NCI-H460 (cell line): ENCODE data around the gene CAND2. TPM values are rescaled to one million over a fixed set of nuclear protein-coding genes. Genes with fewer than 3 reads are reported as not detected.

ENCODE experiments used
- DNase-seq: peaks from one replicate; pipeline ENCODE4 v3.0.0-alpha.2; 2016; ENCODE audit warnings: low read depth; ENCODE audit errors: extremely low read depth
- polyA plus RNA-seq: library from polyadenylated mRNA; depleted of rRNA; stranded (reverse); fragments of >200 nt; gene quantifications from 2 replicates; pipeline ENCODE4 v1.2.3, GENCODE V29; 2014; cell fraction: nucleus; rRNA removed
- total RNA-seq: library from RNA; depleted of rRNA; stranded (reverse); fragments of >200 nt; shearing (Covaris generic); gene quantifications from 2 replicates; pipeline ENCODE4 v1.2.3, GENCODE V29; 2014; rRNA removed

The CAND2 gene
- total RNA-seq = 0.12 and 0.57 TPM in 2 replicates
- polyA plus RNA-seq = 0.64 and 2.1 TPM in 2 replicates

DNA sequence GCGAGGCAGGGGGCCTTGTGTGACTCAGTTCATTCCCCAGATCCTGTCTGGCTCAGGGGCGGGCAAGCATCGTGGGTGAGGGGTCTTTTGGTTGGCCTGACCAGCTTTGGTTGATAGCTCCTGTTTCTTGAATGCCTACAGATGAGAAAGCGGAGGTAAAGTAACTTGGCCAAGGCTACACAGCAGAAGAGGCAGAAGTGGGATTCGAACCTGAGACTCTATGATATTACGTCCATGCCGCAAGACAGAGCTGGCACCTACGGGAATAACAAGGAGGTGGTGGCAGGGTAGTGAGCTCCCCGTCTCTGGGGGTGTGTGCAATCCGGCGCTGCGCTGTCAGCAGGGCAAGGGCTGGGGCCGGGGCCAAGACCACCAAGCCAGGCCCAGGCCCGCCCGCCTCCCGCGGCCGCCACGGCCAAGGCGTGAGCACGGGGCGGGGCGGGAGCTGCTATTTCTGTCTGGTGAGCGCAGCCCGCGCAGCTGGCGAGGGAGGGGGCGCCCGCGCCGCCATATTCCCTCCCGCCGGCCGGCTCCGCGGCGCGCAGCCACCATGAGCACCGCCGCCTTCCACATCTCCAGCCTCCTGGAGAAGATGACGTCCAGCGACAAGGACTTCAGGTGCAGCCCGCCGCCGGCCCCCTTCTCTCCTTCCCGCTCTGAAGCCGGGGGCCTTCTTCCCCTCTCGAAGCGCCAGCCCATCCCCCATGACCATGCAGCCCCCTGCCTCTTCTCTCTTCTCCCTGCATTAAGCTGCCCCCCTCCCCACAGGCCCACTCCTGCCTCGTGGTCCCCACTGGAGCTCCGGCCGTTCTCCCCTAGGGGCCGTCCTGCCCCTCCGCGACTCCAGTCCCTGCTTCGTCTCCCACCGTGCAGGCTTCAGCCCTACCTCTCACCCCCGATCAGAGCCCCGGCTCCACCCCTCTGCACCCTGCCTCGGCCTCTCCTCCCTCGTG is at the start of gene CAND2:
Gene CAND2, plus strand, starts transcription at position 510 of the 953 bp plus-strand sequence. Its CDS starts 41 bp downstream, at position 551.
- DNase-seq = no peak

DNA sequence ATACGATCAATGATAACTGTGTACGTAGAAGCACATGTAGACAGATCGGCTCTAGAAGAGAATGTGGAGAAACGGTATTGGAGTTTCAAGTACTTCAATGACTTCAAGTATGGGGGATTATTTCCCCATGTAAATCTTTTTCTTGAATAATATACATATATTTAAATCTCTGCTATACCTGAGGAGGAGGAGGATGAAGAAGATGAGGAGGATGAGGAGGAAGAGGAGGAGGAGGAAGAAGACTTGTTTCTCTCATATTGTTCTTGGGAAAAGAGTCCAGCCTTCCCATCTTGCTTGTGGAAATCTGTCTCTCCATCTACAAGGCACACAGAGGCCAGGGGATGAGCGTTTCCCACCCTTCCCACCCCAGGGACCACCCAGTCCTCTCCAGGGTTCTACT is 48.0 kb upstream of the CAND2 start:
- no peak for DNase-seq

DNA sequence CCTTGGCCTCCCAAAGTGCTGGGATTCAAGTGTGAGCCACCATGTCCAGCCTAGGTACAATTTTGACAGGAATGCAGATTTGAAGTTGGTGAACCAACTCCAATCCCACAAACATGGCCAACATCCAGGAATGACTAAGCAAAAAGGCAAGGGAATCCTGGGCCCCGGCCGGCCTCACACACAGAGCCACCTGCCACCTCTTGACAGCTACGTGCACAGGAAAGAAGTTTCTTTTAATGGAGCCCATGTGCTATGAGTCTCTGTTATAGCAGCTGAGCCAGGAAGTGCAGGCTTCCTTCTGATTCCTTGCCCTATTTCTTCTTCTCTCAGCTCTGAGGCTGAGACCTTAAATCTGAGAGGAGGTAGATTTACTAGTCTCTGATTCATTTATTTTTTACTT is 46.3 kb upstream of the CAND2 start:
- DNase-seq = peak; percentile 55

DNA sequence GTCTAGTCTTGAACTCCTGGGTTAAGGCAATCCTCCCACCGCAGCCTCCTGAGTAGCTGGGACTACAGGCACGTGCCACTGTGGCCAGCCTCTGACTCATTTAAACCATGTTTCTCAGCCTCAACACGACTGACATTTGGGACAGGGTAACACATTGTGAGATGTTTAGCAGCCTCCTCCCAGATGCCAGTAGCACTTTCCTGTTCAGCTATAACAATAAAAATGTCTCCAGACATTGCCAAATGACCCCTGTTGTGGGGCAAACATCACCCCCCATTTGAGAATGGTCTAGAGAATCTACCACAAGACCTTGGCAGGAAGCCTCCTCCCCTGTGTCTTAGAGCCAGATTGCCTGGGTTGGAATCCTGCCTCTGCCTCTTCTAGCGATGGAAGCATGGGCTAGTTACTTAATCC is 45.8 kb upstream of the CAND2 start:
- no peak for DNase-seq

DNA sequence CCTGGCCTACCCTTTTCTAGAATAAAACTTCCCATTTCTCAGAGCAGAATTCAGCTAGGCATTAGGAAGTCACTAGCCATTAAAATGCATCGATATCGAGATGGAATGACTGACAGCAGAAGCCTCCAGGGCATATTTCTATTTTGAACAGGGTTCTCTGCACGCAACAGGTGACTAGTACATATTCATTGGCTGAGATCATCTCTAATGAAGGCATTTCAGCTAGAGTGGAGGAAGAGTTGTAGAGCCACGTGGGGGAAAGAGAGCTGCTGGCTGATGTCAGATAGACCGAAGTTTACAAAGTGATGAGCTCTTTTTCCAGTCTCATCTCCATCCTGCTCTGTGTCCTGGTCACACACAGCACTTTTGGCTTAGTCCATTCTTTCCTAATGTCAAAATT is 44.9 kb upstream of the CAND2 start:
- no peak for DNase-seq

DNA sequence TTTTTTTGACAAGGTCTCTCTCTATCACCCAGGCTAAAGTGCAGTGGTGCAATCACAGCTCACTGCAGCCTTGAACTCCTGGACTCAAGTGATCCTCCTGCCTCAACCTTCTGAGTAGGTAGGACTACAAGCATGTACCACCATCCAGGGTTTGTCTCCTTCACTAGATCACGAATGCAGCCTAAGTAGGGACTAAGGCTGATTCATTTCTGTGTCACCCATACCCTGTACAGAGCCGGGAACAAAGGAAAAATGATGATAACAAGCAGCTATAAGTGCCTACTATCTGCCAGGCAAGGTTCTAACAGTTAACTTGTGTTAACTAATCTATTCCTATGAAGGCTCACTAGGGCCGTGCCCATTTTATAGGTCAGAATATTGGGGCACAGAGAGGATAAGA is 44.4 kb upstream of the CAND2 start:
- DNase-seq = no peak

DNA sequence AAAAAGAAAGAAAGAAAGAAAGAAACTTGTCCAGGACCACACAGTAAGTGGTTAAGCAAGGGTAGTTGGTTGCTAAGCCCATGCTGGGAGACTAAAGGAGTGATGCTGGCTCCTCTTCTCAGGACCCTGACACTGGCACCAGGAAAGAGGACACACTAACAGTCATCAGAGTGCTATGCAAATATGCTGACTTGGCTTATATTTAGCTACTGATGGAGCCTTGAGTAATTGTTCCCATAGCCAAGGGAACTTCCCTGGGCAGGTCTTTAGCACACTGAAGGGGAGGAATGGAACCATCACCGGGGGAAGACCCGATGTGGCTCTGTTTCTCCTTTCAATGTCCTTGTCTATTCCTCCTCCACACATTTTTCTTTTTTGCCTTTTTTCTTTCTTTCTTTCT is 43.7 kb upstream of the CAND2 start:
- DNase-seq = no peak

DNA sequence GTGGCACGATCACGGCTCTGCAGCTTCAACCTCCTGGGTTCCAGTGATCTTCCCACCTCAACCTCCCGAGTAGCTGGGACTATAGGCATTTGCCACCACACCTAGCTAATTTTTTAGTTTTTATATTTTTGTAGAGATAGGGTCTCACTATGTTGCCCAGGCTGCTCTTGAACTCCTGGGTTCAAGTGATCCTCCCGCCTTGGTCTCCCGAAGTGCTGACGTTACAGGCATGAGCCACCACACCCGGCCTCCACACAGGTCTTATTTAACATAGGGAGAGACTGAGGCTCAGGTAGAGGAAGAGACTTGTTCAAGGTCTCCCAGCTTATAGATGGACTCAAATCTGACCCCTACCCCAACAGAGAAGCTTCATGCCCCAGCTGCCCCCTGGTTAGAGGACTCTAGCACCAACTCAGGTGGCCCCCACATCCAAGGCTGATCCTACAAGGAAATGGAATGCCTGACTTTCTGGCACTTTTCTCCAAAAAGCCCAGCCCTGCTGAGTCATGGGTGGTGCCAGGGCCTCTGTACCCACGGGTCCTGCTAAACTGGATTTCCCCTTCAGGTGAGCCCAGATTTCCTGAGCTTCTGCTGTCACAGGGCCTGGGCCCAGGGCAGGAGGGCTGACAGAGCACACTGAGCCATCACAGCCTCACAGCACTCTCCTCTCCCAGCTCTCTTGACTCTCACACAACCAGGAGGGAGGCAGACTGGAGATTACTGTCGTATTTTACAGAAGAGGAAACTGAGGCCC is 43.0 kb upstream of the CAND2 start:
- DNase-seq = no peak

DNA sequence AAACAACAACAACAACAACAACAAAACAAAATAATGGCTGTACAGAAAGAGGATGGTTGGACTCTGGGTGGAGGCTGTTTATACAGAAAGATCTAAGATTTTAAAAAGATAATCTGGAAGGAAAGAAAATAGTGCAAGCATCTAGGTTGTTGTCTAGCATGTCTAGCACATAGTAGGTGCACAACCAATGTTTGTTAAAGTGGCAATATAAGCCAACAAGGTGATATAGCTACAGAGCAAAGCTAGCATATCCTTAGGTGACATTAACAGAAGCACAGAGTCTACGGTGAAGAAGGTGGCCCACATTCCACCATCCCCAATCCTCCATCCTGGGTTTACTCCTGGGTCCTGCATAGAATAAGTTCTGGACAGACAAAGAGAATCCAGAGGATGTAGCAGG is 42.2 kb upstream of the CAND2 start:
- DNase-seq = no peak

DNA sequence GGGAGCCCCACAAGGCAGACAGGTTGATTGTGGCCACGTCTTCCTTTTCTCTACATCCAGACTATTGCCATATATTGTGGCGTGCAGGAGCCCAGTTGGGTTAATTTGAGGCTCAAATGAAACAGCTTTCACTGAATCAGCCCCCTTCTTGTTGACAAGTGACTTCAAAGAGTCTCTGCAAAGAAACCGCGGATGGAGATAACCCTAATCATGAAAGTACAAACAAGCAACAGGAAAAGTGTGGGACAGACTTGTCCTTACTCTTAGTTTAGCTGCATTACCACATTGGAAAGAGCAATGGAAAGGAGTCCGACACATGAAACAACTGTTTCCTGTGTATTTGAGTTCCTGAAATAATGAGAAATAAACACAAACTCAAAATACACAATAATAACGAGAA is 40.7 kb upstream of the CAND2 start:
- no peak for DNase-seq

DNA sequence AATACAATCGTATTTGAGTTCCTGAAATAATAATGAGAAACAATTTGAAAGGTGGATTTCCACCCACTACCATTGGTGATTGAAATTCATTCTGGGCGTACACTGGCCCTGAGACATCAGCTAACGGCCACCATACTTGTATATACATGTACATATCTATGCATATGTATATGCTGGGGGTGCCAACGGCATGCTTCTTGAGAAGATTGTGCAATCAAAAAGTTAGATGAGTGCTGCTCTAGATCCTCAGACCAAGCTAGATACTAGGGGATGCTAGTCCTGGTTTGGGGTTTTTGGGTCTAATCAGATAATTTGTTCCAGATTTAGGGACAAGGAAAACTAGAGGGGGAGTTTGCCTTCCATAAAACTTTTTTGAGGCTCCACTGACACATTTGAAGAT is 40.3 kb upstream of the CAND2 start:
- no peak for DNase-seq

DNA sequence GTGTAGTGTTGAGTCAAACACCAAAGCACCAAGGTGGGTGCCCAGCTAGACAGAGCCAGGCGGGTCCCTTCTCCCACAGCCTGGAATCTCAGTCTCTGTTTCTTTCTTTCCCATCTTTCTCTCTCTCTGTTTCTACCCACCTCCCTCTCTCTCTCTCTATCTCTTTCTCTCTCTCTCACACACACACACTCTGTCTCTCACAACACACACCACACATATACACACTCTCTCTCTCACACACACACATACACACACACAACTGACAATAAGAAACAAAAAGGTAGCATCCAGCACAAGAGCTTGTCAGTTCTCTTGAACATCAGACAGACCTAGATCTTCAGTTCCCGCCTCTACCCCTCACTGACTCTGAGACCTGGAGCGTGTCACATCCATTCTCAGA is 39.8 kb upstream of the CAND2 start:
- DNase-seq = no peak

DNA sequence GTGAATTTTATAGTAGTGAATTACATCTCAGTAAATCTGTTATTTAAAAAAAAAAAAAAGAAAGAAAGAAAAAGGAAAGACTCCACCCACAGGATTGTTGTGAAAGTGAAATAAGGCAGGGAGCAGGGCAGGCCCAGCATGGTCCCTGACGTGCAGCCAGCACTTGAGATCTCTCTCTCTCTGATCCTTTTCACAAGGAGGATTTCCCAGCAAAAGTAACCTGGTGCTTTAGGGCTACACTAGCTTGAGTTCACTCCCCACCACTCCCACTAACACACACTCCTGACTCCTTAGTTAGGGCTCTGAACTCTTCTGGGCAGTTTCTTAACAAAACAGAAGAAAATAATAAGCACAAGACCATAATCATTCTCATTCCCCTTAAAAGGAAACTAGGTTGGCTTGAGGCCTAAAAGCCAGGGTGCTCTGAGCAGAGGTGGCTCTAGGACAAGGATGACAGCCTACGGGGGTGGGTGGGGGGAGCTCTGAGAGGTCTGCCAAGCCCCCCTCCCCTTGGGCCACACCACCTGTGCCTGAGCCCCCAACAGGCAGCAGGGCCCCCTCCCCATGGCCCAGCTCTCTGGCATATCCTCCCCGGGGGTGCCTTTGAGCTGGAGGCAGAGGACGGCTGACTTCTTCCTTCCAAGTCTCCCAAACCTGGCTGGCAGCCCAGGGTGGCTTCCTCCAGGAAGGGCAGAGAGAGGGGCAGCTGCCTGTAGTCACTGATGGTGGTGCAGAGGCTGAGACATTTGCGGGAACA is 38.3 kb upstream of the CAND2 start:
- no peak for DNase-seq

DNA sequence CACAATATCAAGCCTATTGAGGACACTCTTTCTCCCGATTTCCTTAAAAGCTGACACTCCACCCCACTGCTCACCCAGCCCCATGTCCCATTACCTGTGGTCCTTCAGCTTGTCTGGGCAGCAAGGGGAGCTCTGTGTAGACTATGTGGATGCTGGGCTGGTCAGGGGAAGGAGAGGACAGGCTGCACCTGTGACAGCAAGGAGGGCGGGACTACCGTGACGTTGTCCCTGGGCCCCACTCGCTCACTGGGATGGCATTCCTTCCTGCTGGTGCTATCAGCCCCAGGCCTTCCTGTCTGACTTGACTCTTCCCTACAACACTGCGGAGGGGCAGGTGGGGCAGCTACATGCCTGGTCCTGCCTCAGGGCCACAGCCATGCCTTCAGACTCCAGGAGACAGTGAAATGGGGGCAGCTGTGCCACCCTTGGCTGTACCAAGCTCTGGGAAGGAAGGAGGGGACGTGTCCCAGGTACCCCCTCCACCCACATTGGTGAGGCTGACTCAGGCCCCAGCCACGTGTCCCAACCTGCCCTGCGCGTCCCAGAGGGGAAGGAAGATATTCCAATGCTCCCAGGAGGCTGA is 37.3 kb upstream of the CAND2 start, which contains the start of gene TMEM40:
Gene TMEM40, minus strand, starts transcription at position 163 of the 583 bp plus-strand sequence. CDS start 9,427 bp downstream, outside the sequence.
- DNase-seq = no peak

DNA sequence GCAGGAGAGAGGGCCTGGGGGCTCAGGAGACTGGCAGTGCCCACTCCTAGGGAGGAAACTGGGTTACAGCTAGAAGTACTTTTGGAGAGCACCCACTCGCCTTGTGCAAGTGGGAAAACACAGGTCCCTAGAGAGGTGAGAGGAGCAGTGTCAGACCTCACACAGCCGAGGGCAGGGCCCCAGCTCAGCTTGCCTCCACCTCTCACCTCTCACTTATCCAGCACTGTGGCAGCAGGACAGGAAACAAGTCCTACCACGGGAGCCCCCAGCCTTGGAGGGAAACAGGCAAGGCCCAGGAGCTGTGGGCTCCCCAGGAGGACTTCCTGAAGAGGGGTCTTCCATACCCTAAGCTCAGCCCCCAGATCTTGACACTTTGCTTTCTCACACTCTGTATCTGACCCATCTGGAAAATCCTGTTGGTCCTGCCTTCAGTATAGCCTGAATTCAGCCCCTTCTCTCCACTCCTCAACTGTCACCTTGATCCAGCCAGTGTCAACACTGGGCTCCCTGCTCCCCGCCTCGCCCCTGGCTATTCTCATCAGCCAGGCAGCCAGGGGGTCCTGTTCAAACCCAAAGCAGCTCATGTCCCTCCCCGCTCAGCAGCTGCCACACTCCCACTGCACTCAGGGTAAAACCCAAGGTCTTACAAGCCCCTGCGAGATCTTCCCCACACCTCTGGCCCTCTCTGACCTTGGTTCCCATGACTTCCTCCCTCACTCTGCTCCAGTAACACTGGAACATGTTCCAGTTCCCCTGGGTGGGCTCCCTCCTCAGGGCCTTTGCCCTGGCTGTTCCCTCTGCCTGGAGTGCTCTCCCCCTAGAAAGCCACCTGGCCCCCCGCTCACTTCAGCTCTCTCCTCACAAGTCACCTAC is 36.6 kb upstream of the CAND2 start:
- no peak for DNase-seq

DNA sequence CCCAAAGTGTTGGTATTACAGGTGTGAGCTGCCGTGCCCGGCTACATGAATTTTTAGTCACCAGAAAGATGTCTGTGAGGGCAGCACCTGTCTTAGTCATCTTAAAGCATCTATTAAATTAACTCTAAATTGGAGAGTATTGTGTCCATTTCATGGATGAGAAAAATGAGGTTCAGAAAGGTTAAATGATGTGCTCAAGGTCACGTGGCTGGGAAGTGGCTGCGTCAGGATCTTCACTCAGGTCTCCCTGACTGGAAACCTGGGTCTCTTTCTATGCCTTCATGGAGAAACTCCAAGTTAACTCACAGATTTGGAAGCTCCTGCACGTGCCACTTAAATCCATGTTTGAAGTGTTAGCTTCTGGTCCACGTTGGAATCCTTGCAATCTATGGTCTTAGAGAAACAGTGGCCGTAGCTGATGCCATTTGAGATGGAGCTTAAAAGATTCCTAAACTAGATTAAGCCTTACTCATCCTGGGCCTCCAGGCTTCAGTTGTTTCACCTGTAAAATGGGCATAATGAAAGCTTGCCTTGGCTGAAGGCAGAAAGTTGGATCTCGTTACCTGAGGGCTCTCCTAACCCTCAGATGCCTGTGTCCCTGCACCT is 32.2 kb upstream of the CAND2 start:
- DNase-seq = no peak

DNA sequence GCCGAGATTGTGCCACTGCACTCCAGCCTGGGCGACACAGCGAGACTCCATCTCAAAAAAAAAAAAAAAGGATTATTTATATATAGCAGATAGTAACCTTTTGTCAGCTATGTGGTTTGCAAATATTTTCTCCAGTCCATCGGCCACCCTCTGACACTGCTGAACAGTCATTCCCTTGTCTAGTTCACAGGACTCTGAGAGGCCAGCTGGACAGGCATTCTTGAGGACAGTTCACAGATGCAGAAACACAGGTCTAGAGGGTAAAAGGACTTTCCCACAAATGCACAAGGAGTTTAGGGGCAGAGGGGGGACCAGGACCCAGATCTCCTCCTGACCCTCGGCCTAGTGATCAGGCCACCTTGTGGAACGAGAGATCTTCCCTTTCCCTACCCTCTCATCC is 29.9 kb upstream of the CAND2 start:
- no peak for DNase-seq

DNA sequence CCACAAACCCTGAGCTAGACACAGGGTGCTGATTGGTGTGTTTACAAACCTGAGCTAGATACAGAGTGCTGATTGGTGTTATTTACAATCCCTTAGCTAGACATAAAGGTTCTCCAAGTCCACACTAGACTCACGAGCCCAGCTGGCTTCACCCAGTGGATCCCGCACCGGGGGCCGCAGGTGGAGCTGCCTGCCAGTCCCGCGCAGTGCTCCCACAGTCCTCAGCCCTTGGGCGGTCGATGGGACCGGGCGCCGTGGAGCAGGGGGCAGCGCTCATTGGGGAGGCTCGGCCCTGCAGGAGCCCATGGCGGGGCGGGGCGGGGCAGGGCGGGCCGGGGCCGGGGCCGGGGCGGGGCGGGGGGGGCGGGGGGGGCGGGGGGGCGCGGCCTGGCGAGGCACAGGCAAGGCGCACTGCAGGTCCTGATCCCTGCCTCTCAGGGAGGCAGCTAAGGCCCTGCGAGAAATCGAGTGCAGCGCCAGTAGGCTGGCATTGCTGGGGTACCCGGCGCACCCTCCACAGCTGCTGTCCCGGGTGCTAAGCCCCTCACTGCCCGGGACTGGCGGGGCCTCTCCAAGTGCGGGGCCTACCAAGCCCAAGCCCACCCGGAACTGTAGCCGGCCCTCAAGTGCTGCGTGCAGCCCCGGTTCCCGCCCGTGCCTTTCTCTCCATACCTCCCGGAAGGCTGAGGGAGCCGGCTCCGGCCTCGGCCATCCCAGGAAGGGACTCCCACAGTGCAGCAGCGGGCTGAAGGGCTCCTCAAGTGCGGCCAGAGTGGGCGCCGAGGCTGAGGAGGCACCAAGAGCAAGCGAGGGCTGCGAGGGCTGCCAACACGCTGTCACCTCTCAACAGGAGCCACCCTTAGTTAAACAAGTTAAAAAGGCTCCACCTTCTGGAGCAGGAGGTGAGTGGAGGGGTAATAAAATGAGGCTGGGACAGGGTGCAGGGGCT is 27.6 kb upstream of the CAND2 start:
- no peak for DNase-seq
